ENCODE data around the gene KCNAB2.

KCNAB2 gene

GRCh38 chr1:6077506-6077905 is 31.8 kb downstream of the KCNAB2 start:
- FAIRE-seq (no peak), DNase-seq (ENCODE audit: insufficient read length) (no peak)
- TF ChIP-seq POLR2A (IDR thresholded peaks at IDR 0.05; ENCODE audit: low read depth, low read length) (no peak), POLR2AphosphoS5 (IDR thresholded peaks at IDR 0.05; ENCODE audit: low read depth, low read length) (no peak), TAF1 (IDR thresholded peaks at IDR 0.05; ENCODE audit: borderline replicate concordance, low read depth, low read length) (no peak)

GRCh38 chr1:6077919-6078318 is 32.2 kb downstream of the KCNAB2 start:
- DNase-seq (ENCODE audit: insufficient read length) (no peak), FAIRE-seq (no peak)
- TF ChIP-seq POLR2A (IDR thresholded peaks at IDR 0.05; ENCODE audit: low read depth, low read length) (no peak), TAF1 (IDR thresholded peaks at IDR 0.05; ENCODE audit: borderline replicate concordance, low read depth, low read length) (no peak), POLR2AphosphoS5 (IDR thresholded peaks at IDR 0.05; ENCODE audit: low read depth, low read length) (no peak)

- no peak for DNase-seq (ENCODE audit: insufficient read length)
- no peak for FAIRE-seq
- TF ChIP-seq TAF1 (IDR thresholded peaks at IDR 0.05; ENCODE audit: borderline replicate concordance, low read depth, low read length), result no peak
- no peak for TF ChIP-seq POLR2A (IDR thresholded peaks at IDR 0.05; ENCODE audit: low read depth, low read length)
- no peak for TF ChIP-seq POLR2AphosphoS5 (IDR thresholded peaks at IDR 0.05; ENCODE audit: low read depth, low read length)
These were observed 34.8 kb downstream of the KCNAB2 start for GRCh38 chr1:6080469-6080868.

GRCh38 chr1:6081901-6082300 is 36.2 kb downstream of the KCNAB2 start:
- DNase-seq (ENCODE audit: insufficient read length) (no peak), FAIRE-seq (no peak)
- no peak for TF ChIP-seq POLR2AphosphoS5 (IDR thresholded peaks at IDR 0.05; ENCODE audit: low read depth, low read length)
- TF ChIP-seq TAF1 (IDR thresholded peaks at IDR 0.05; ENCODE audit: borderline replicate concordance, low read depth, low read length), result no peak
- no peak for TF ChIP-seq POLR2A (IDR thresholded peaks at IDR 0.05; ENCODE audit: low read depth, low read length)

GRCh38 chr1:6082430-6082971 is 36.8 kb downstream of the KCNAB2 start:
- FAIRE-seq (no peak), DNase-seq (ENCODE audit: insufficient read length) (no peak)
- no peak for TF ChIP-seq POLR2AphosphoS5 (IDR thresholded peaks at IDR 0.05; ENCODE audit: low read depth, low read length)
- TF ChIP-seq POLR2A (IDR thresholded peaks at IDR 0.05; ENCODE audit: low read depth, low read length), result no peak
- TF ChIP-seq TAF1 (IDR thresholded peaks at IDR 0.05; ENCODE audit: borderline replicate concordance, low read depth, low read length), result no peak

GRCh38 chr1:6083385-6083784 is 37.7 kb downstream of the KCNAB2 start:
- DNase-seq (ENCODE audit: insufficient read length) (no peak), FAIRE-seq (no peak)
- TF ChIP-seq POLR2AphosphoS5 (IDR thresholded peaks at IDR 0.05; ENCODE audit: low read depth, low read length), result no peak
- TF ChIP-seq POLR2A (IDR thresholded peaks at IDR 0.05; ENCODE audit: low read depth, low read length), result no peak
- no peak for TF ChIP-seq TAF1 (IDR thresholded peaks at IDR 0.05; ENCODE audit: borderline replicate concordance, low read depth, low read length)

GRCh38 chr1:6083801-6084446 is 38.2 kb downstream of the KCNAB2 start:
- no peak for FAIRE-seq
- no peak for DNase-seq (ENCODE audit: insufficient read length)
- TF ChIP-seq TAF1 (IDR thresholded peaks at IDR 0.05; ENCODE audit: borderline replicate concordance, low read depth, low read length) (no peak), POLR2A (IDR thresholded peaks at IDR 0.05; ENCODE audit: low read depth, low read length) (no peak), POLR2AphosphoS5 (IDR thresholded peaks at IDR 0.05; ENCODE audit: low read depth, low read length) (no peak)

- no peak for DNase-seq (ENCODE audit: insufficient read length)
- TF ChIP-seq TAF1 (IDR thresholded peaks at IDR 0.05; ENCODE audit: borderline replicate concordance, low read depth, low read length) (no peak), POLR2AphosphoS5 (IDR thresholded peaks at IDR 0.05; ENCODE audit: low read depth, low read length) (no peak), POLR2A (IDR thresholded peaks at IDR 0.05; ENCODE audit: low read depth, low read length) (no peak)
- no peak for FAIRE-seq
These were observed 39.2 kb downstream of the KCNAB2 start for GRCh38 chr1:6084781-6085495.

- DNase-seq (ENCODE audit: insufficient read length) (no peak), FAIRE-seq (no peak)
- no peak for TF ChIP-seq POLR2A (IDR thresholded peaks at IDR 0.05; ENCODE audit: low read depth, low read length)
- TF ChIP-seq TAF1 (IDR thresholded peaks at IDR 0.05; ENCODE audit: borderline replicate concordance, low read depth, low read length), result no peak
- no peak for TF ChIP-seq POLR2AphosphoS5 (IDR thresholded peaks at IDR 0.05; ENCODE audit: low read depth, low read length)
These were observed 40.0 kb downstream of the KCNAB2 start for GRCh38 chr1:6085666-6086065.

- FAIRE-seq (no peak), DNase-seq (ENCODE audit: insufficient read length) (no peak)
- no peak for TF ChIP-seq TAF1 (IDR thresholded peaks at IDR 0.05; ENCODE audit: borderline replicate concordance, low read depth, low read length)
- no peak for TF ChIP-seq POLR2A (IDR thresholded peaks at IDR 0.05; ENCODE audit: low read depth, low read length)
- TF ChIP-seq POLR2AphosphoS5 (IDR thresholded peaks at IDR 0.05; ENCODE audit: low read depth, low read length), result no peak
These were observed 40.7 kb downstream of the KCNAB2 start for GRCh38 chr1:6086358-6086757.

GRCh38 chr1:6086762-6087376 is 41.2 kb downstream of the KCNAB2 start:
- TF ChIP-seq POLR2A (IDR thresholded peaks at IDR 0.05; ENCODE audit: low read depth, low read length), result no peak
- TF ChIP-seq POLR2AphosphoS5 (IDR thresholded peaks at IDR 0.05; ENCODE audit: low read depth, low read length), result no peak
- TF ChIP-seq TAF1 (IDR thresholded peaks at IDR 0.05; ENCODE audit: borderline replicate concordance, low read depth, low read length), result no peak
- no peak for DNase-seq (ENCODE audit: insufficient read length)
- no peak for FAIRE-seq

Data from GM12892 (cell line).